HepG2 (cell line): ENCODE measurements around the gene NDOR1. TPM values are rescaled to one million over a fixed set of nuclear protein-coding genes. Genes with fewer than 3 reads are reported as not detected.

Experiments
- ARNT ChIP-seq: fragments of 450-650 bp; IDR thresholded peaks from 2 replicates; pipeline ENCODE4 v1.6.1; 2017
- GLI4 ChIP-seq: sonication (generic); formaldehyde crosslinking; IDR thresholded peaks from 2 replicates; pipeline ENCODE4 v1.5.1; 2020; ENCODE audit warnings: missing genetic modification reagents, mild to moderate bottlenecking, moderate library complexity, borderline replicate concordance
- GMEB1 ChIP-seq: sonication (generic); formaldehyde crosslinking; IDR thresholded peaks from 2 replicates; pipeline ENCODE4 v1.5.1; 2020; ENCODE audit warnings: missing genetic modification reagents, mild to moderate bottlenecking, borderline replicate concordance
- KDM2A ChIP-seq: sonication (generic); formaldehyde crosslinking; IDR thresholded peaks from 2 replicates; pipeline ENCODE4 v1.4.0; 2020; ENCODE audit warnings: low read depth, missing genetic modification reagents, borderline replicate concordance
- MAX ChIP-seq: IDR thresholded peaks from 2 replicates; pipeline ENCODE4 v1.6.1; 2012; ENCODE audit warnings: inconsistent platforms
- TBL1XR1 ChIP-seq: fragments of 150-350 bp; IDR thresholded peaks from 2 replicates; pipeline ENCODE4 v1.6.1; 2014; ENCODE audit warnings: borderline replicate concordance, low read length; ENCODE audit not compliant: partially characterized antibody
- TFAP4 ChIP-seq: sonication (generic); IDR thresholded peaks from 2 replicates; pipeline ENCODE4 v1.6.1; 2016; ENCODE audit warnings: low read depth, borderline replicate concordance
- ZKSCAN1 ChIP-seq: fragments of 150-350 bp; IDR thresholded peaks from 2 replicates; pipeline ENCODE4 v1.6.1; 2014; ENCODE audit warnings: low read length
- ZNF556 ChIP-seq: sonication (generic); formaldehyde crosslinking; IDR thresholded peaks from 2 replicates; pipeline ENCODE4 v1.4.0; 2020; ENCODE audit warnings: mild to moderate bottlenecking, missing genetic modification reagents, borderline replicate concordance
- ZNF570 ChIP-seq: sonication (generic); formaldehyde crosslinking; IDR thresholded peaks from 2 replicates; pipeline ENCODE4 v1.4.0; 2020; ENCODE audit warnings: mild to moderate bottlenecking, missing genetic modification reagents, borderline replicate concordance
- ZNF773 ChIP-seq: sonication (generic); formaldehyde crosslinking; IDR thresholded peaks from 2 replicates; pipeline ENCODE4 v1.4.0; 2020; ENCODE audit warnings: missing genetic modification reagents, borderline replicate concordance
- ZNF839 ChIP-seq: sonication (generic); formaldehyde crosslinking; IDR thresholded peaks from 2 replicates; pipeline ENCODE4 v1.4.0; 2020; ENCODE audit warnings: missing genetic modification reagents, mild to moderate bottlenecking, borderline replicate concordance
- polyA plus RNA-seq, 8 experiments: library from polyadenylated mRNA; depleted of rRNA in 3 of 8; stranded (reverse) in 7 of 8; unstranded in 1 of 8; fragments of >200 nt; fragmentation: Illumina TruSeq in 4 of 8; extraction: Trizol in 4 of 8; gene quantifications; 2 replicates each; pipeline versions ENCODE4 v1.2.1 to v1.2.3, GENCODE V29; 2011 to 2016; ENCODE audit warnings: low read depth in 4 of 8, missing spikeins in 1 of 8, mixed read lengths in 1 of 8; ENCODE audit not compliant: insufficient read depth in 1 of 8
- total RNA-seq, 5 experiments: library from RNA; depleted of rRNA; stranded (reverse); fragments of >200 nt; fragmentation: Illumina TruSeq; extraction: Trizol; gene quantifications; 2 replicates each; pipeline ENCODE4 v1.2.3, GENCODE V29; 2016; ENCODE audit warnings: low read depth in 1 of 5

Gene NDOR1
- total and polyA plus RNA-seq, 2 of the 13 experiments (the other 11 are each of a cell fraction or from before 2014, with no cell fraction given) = 3.6 to 8.7 TPM

- TF ChIP-seq GMEB1 (no peak), TFAP4 (peak; percentile 26; the same call in 1 of the 2 replicates), MAX (no peak), ARNT (no peak), GLI4 (CRISPR knock-in tag) (no peak), ZNF570 (no peak), ZNF556 (CRISPR knock-in tag) (0 out of 2 replicates have a peak, but pooled peaks have one; percentile 19), ZKSCAN1 (no peak), ZNF839 (no peak), KDM2A (CRISPR knock-in tag) (0 out of 2 replicates have a peak, but pooled peaks have one; percentile 5), ZNF773 (CRISPR knock-in tag) (no peak), TBL1XR1 (no peak)
Measured at GRCh38 chr9:137167747-137168572, 37.5 kb upstream of the NDOR1 start (continued).
